Peyer's patch (tissue), 4 donors: ENCODE results near the gene CARMIL1. TPM values are rescaled to one million over a fixed set of nuclear protein-coding genes. Genes with fewer than 3 reads are reported as not detected.

Source experiments
- DNase-seq, 3 donors: peaks; one replicate each; pipeline ENCODE4 v3.0.0-alpha.2; 2017 to 2019
- H3K27ac ChIP-seq, 4 donors: fragments of 200-600 bp; sonication (generic); one replicate each; pipeline ENCODE4 v1.5.1; 2016 to 2019
- H3K27me3 ChIP-seq, 2 donors: fragments of 200-600 bp; sonication (generic); one replicate each; pipeline ENCODE4 v1.5.1; 2019
- H3K36me3 ChIP-seq, 3 donors: fragments of 200-600 bp; sonication (generic); one replicate each; pipeline ENCODE4 v1.5.1; 2016 to 2019
- H3K4me1 ChIP-seq, 4 donors: fragments of 200-600 bp; sonication (generic); one replicate each; pipeline ENCODE4 v1.5.1; 2016 to 2019
- H3K4me3 ChIP-seq, 4 donors: fragments of 200-600 bp; sonication (generic); 1 replicate in 3 of 4; 2 replicates in 1 of 4; pipeline ENCODE4 v1.5.1; 2016 to 2019; ENCODE audit warnings: mild to moderate bottlenecking in 1 of 4
- H3K9me3 ChIP-seq, 4 donors: fragments of 200-600 bp; sonication (generic); one replicate each; pipeline ENCODE4 v1.5.1; 2016 to 2019; ENCODE audit warnings: mild to moderate bottlenecking in 1 of 4
- POLR2A ChIP-seq, 2 donors: fragments of 450-650 bp; IDR thresholded peaks; one replicate each; pipeline ENCODE4 v1.5.1; 2017; ENCODE audit warnings: antibody characterized with exemption in 2 of 2, mild to moderate bottlenecking in 2 of 2, moderate library complexity in 2 of 2
- total RNA-seq, 4 donors: library from RNA; depleted of rRNA; stranded (reverse); fragments of >200 nt; gene quantifications; one replicate each; pipeline ENCODE4 v1.1.0, GENCODE V29; 2016
- TF ChIP-seq, protein P1 (sequence below), 6 experiments: fragments of 450-650 bp in 4 of 6; fragments of 200-600 bp in 2 of 6; sonication (generic) in 1 of 6; IDR thresholded peaks; one replicate each; pipeline ENCODE4 v1.5.1; 2017 to 2019; ENCODE audit warnings: antibody characterized with exemption in 6 of 6, mild to moderate bottlenecking in 3 of 6, moderate library complexity in 1 of 6

Gene CARMIL1
- total RNA-seq, 4 donors from 2014 or later: 75.1 to 107 (median 85.7) TPM

GRCh38 chr6:25302677-25303128 lies 23.5 kb downstream of the CARMIL1 start:
- Histone ChIP-seq H3K4me3 (no peak overlapping the region), H3K27me3 (no peaks in the 10 kb centered on the region), H3K9me3 (no peaks in the 10 kb centered on the region), H3K36me3 (no peaks in the 10 kb centered on the region), H3K4me1 (peaks cover 0 to 45% (median 11%) of the 10 kb centered on the region in 4 donors), H3K27ac (peak overlapping the region in 3 of 4 donors; percentile 5 to 23 (median 6))
- TF ChIP-seq POLR2A (IDR thresholded peaks at IDR 0.05): no peak
- DNase-seq: no peak

DNA sequence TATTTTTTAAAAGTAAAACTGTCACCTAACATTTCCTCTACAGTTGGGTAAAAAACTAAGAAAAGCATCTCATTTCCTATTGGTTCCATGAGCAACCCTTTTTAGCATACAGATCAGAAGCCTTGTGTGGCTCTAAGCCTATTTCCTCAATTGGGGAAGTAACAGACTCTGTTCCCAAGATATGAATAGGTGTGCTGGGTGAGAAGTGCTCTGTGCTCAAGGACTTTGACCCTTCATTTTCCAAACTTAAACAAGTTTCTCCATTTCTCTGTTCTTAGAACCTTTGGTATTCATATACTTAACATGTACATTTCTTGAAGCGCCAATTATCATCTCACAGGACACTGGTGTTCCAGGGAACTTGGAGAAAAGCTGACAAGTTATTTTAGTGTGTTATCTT lies 24.1 kb downstream of the CARMIL1 start:
- TF ChIP-seq, protein P1, sequence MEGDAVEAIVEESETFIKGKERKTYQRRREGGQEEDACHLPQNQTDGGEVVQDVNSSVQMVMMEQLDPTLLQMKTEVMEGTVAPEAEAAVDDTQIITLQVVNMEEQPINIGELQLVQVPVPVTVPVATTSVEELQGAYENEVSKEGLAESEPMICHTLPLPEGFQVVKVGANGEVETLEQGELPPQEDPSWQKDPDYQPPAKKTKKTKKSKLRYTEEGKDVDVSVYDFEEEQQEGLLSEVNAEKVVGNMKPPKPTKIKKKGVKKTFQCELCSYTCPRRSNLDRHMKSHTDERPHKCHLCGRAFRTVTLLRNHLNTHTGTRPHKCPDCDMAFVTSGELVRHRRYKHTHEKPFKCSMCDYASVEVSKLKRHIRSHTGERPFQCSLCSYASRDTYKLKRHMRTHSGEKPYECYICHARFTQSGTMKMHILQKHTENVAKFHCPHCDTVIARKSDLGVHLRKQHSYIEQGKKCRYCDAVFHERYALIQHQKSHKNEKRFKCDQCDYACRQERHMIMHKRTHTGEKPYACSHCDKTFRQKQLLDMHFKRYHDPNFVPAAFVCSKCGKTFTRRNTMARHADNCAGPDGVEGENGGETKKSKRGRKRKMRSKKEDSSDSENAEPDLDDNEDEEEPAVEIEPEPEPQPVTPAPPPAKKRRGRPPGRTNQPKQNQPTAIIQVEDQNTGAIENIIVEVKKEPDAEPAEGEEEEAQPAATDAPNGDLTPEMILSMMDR (IDR thresholded peaks at IDR 0.05): no peak
- TF ChIP-seq POLR2A (IDR thresholded peaks at IDR 0.05): no peak
- no peak for DNase-seq
- peak overlapping the region in 2 of 4 donors; percentile 4 to 5 for H3K27ac ChIP-seq
- no peaks in the 10 kb centered on the region for H3K36me3 ChIP-seq
- no peaks in the 10 kb centered on the region for H3K27me3 ChIP-seq
- H3K4me3 ChIP-seq: no peak overlapping the region
- no peaks in the 10 kb centered on the region for H3K9me3 ChIP-seq
- H3K4me1 ChIP-seq: peaks cover 0 to 49% (median 11%) of the 10 kb centered on the region in 4 donors

DNA sequence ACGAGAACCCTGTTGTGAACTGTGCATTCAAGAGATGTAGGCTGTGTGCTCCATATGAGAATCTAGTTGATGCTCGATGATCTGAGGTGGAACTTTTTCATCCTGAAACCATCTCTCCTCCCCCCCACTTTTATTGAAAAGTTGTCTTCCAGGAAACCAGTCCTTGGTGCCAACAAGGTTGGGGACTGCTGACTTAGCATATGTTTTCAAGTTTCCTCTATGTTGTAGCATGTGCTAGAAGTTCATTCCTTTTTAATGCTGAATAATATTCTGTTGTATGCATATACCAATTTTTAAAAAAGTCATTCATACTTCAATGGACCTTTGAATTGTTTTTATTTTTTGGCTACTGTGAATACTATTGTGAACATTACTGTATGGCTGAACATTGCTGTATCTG lies 27.2 kb downstream of the CARMIL1 start:
- no peak for DNase-seq
- TF ChIP-seq, protein P1 (IDR thresholded peaks at IDR 0.05): no peak
- TF ChIP-seq POLR2A (IDR thresholded peaks at IDR 0.05): no peak
- Histone ChIP-seq H3K27ac (no peak overlapping the region), H3K9me3 (no peaks in the 10 kb centered on the region), H3K36me3 (no peaks in the 10 kb centered on the region), H3K27me3 (no peaks in the 10 kb centered on the region), H3K4me3 (no peak overlapping the region), H3K4me1 (peaks cover 0 to 47% (median 4%) of the 10 kb centered on the region in 4 donors)

- no peak overlapping the region for H3K4me3 ChIP-seq
- H3K27ac ChIP-seq: no peak overlapping the region
- H3K27me3 ChIP-seq: no peaks in the 10 kb centered on the region
- no peaks in the 10 kb centered on the region for H3K36me3 ChIP-seq
- no peak for TF ChIP-seq POLR2A (IDR thresholded peaks at IDR 0.05)
- TF ChIP-seq, protein P1 (IDR thresholded peaks at IDR 0.05): no peak
- H3K9me3 ChIP-seq: no peaks in the 10 kb centered on the region
- DNase-seq: no peak
- peaks cover 0 to 35% (median 4%) of the 10 kb centered on the region in 4 donors for H3K4me1 ChIP-seq
Observed at GRCh38 chr6:25307805-25308494, 28.8 kb downstream of the CARMIL1 start.

GRCh38 chr6:25309886-25310285 lies 30.7 kb downstream of the CARMIL1 start:
- Histone ChIP-seq H3K27me3 (no peaks in the 10 kb centered on the region), H3K4me1 (peaks cover 0 to 20% (median 4%) of the 10 kb centered on the region in 4 donors)
- TF ChIP-seq, protein P1 (IDR thresholded peaks at IDR 0.05): no peak
- no peak for TF ChIP-seq POLR2A (IDR thresholded peaks at IDR 0.05)

DNA sequence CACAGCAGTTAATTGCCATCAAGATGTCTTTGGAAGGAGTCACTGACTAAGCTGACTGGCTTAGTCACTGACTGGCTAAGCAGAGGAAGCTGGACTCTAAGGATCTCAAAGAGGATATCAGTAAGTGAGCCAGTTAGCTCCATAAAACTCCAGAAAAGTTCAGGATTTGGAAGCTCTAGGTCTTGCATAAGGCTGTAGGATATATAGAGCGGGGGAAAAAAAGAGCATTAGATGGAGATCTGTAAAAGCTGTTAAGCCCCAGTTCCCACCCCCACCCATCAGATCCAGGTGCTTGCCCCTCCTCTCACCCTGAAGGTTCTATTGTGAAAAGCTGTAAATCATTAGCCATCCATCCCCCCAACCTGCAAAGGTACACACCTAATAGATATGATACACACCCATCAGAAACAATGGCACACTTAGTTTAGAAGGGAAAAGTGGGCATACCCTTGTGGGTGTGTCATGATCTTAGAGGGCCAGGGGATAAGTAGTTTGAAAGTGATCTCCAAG lies 32.2 kb downstream of the CARMIL1 start:
- TF ChIP-seq, protein P1 (IDR thresholded peaks at IDR 0.05): no peak
- no peak for TF ChIP-seq POLR2A (IDR thresholded peaks at IDR 0.05)
- peak in 1 of 3 donors; percentile 62 for DNase-seq

More at GRCh38 chr6:25309886-25310285, 30.7 kb downstream of the CARMIL1 start:
- Histone ChIP-seq H3K9me3 (no peaks in the 10 kb centered on the region), H3K27ac (no peak overlapping the region), H3K4me3 (no peak overlapping the region), H3K36me3 (no peaks in the 10 kb centered on the region)
- DNase-seq: no peak

More for the DNA sequence above, 32.2 kb downstream of the CARMIL1 start:
- H3K4me1 ChIP-seq: peaks cover 0 to 20% (median 4%) of the 10 kb centered on the region in 4 donors
- no peaks in the 10 kb centered on the region for H3K36me3 ChIP-seq
- H3K27ac ChIP-seq: peak overlapping the region in 2 of 4 donors; percentile 6 to 26
- H3K4me3 ChIP-seq: no peak overlapping the region
- H3K9me3 ChIP-seq: no peaks in the 10 kb centered on the region
- no peaks in the 10 kb centered on the region for H3K27me3 ChIP-seq
